GM23248 (cell line): ENCODE measurements around the gene PZP. TPM values are rescaled to one million over a fixed set of nuclear protein-coding genes. Genes with fewer than 3 reads are reported as not detected.

Source experiments
- DNase-seq: peaks from one replicate; pipeline ENCODE4 v3.0.0-alpha.2; 2015
- H2AFZ ChIP-seq: fragments of 200-600 bp; sonication (generic); 2 replicates; pipeline ENCODE4 v1.6.1; 2016; ENCODE audit warnings: antibody characterized with exemption
- H3F3A ChIP-seq: fragments of 200-600 bp; sonication (generic); 2 replicates; pipeline ENCODE4 v1.6.1; 2016; ENCODE audit warnings: mild to moderate bottlenecking, antibody characterized with exemption, mixed run types; ENCODE audit not compliant: insufficient read depth
- H3K27ac ChIP-seq: fragments of 200-600 bp; sonication (generic); 2 replicates; pipeline ENCODE4 v1.5.1; 2016; ENCODE audit warnings: mild to moderate bottlenecking
- H3K27me3 ChIP-seq: fragments of 200-600 bp; sonication (generic); replicated peaks from 2 replicates; pipeline ENCODE4 v1.6.1; 2016; ENCODE audit warnings: mild to moderate bottlenecking; ENCODE audit not compliant: insufficient read depth
- H3K36me3 ChIP-seq: fragments of 200-600 bp; sonication (generic); 2 replicates; pipeline ENCODE4 v1.6.1; 2016; ENCODE audit warnings: low read depth, mild to moderate bottlenecking
- H3K4me1 ChIP-seq: fragments of 200-600 bp; sonication (generic); 2 replicates; pipeline ENCODE4 v1.6.1; 2016; ENCODE audit warnings: mild to moderate bottlenecking; ENCODE audit not compliant: insufficient read depth
- H3K4me2 ChIP-seq: fragments of 200-600 bp; sonication (generic); one replicate; pipeline ENCODE4 v1.6.1; 2016; ENCODE audit warnings: mild to moderate bottlenecking; ENCODE audit not compliant: unreplicated experiment
- H3K4me3 ChIP-seq: fragments of 200-600 bp; sonication (generic); 2 replicates; pipeline ENCODE4 v1.5.1; 2016; ENCODE audit warnings: mild to moderate bottlenecking
- H3K79me2 ChIP-seq: fragments of 200-600 bp; sonication (generic); 2 replicates; pipeline ENCODE4 v1.6.1; 2016; ENCODE audit warnings: mild to moderate bottlenecking; ENCODE audit not compliant: insufficient read depth
- H3K9ac ChIP-seq: fragments of 200-600 bp; sonication (generic); 2 replicates; pipeline ENCODE4 v1.6.1; 2016; ENCODE audit warnings: mild to moderate bottlenecking
- H3K9me2 ChIP-seq: fragments of 200-600 bp; sonication (generic); 2 replicates; pipeline ENCODE4 v1.6.1; 2016; ENCODE audit warnings: mixed run types, mild to moderate bottlenecking, moderate library complexity; ENCODE audit not compliant: insufficient read depth
- H3K9me3 ChIP-seq: fragments of 200-600 bp; sonication (generic); one replicate; pipeline ENCODE4 v1.6.1; 2017; ENCODE audit warnings: low read depth
- H4K20me1 ChIP-seq: fragments of 200-600 bp; sonication (generic); 2 replicates; pipeline ENCODE4 v1.6.0; 2016; ENCODE audit not compliant: insufficient read depth
- EZH2 ChIP-seq: fragments of 200-600 bp; sonication (generic); IDR thresholded peaks from 2 replicates; pipeline ENCODE4 v1.6.1; 2018; ENCODE audit warnings: antibody characterized with exemption, mild to moderate bottlenecking; ENCODE audit not compliant: insufficient read depth, poor library complexity, severe bottlenecking
- EZH2phosphoT487 ChIP-seq: fragments of 200-600 bp; sonication (generic); IDR thresholded peaks from 2 replicates; pipeline ENCODE4 v1.6.1; 2018; ENCODE audit warnings: antibody characterized with exemption, moderate library complexity, mild to moderate bottlenecking, low read depth; ENCODE audit not compliant: insufficient read depth
- WGBS, 2 experiments: methylation state at CpG; one replicate each; pipeline ENCODE4 v1.1.6; 2015 to 2017; ENCODE audit warnings: low lambda C conversion rate in 2 of 2, low coverage in 1 of 2; ENCODE audit errors: missing lambda C conversion rate in 2 of 2; 5-methylcytosine and 5-hydroxymethylcytosine counted together
- in situ Hi-C: fragments of 300-500 bp; cut with MboI; formaldehyde crosslinking; loops from 2 replicates; pipeline ENCODE4 v1.15.0; 2020
- polyA plus RNA-seq: library from polyadenylated mRNA; unstranded; fragments of >200 nt; fragmentation: Nextera tagmentation; extraction: Ambion mirVana; gene quantifications from 2 replicates; pipeline ENCODE4 v1.2.1, GENCODE V29; 2016
- total RNA-seq: library from RNA; depleted of rRNA; stranded (reverse); fragments of >200 nt; shearing (Covaris generic); gene quantifications from 2 replicates; pipeline ENCODE4 v1.2.3, GENCODE V29; 2014

The PZP gene
- total and polyA plus RNA-seq, 2 experiments from 2014 or later: not detected

- H4K20me1 ChIP-seq: no peaks in the 10 kb centered on the region
- no peaks in the 10 kb centered on the region; the same call in 1 of the 2 replicates for H3K9me2 ChIP-seq
- no peak overlapping the region for H3K9ac ChIP-seq
- no peaks in the 10 kb centered on the region for H3K9me3 ChIP-seq
- no peak for DNase-seq
- H3K4me1 ChIP-seq: no peaks in the 10 kb centered on the region
- no peak for TF ChIP-seq EZH2phosphoT487
- no peak for TF ChIP-seq EZH2
- no peak overlapping the region for H3K4me2 ChIP-seq
- H3K4me3 ChIP-seq: no peak overlapping the region
- in situ Hi-C loops: no loop called here
- WGBS, 2 experiments: 24 to 29% methylated on average over 1 of the region's 1 CpG
- no peak overlapping the region for H3K27ac ChIP-seq
- H3K79me2 ChIP-seq: no peaks in the 10 kb centered on the region
- no peaks in the 10 kb centered on the region for H3K27me3 ChIP-seq
- no peaks in the 10 kb centered on the region for H3K36me3 ChIP-seq
- H3F3A ChIP-seq: no peaks in the 10 kb centered on the region
- no peak overlapping the region for H2AFZ ChIP-seq
Measured at GRCh38 chr12:9211687-9212086, 3.5 kb upstream of the PZP start.

GRCh38 chr12:9204380-9204779, 3.8 kb downstream of the PZP start:
- no peaks in the 10 kb centered on the region for H3K36me3 ChIP-seq
- H3K27me3 ChIP-seq: no peaks in the 10 kb centered on the region
- H3K4me1 ChIP-seq: no peaks in the 10 kb centered on the region
- TF ChIP-seq EZH2phosphoT487 (no peak), EZH2 (no peak)
- no peaks in the 10 kb centered on the region for H3K9me2 ChIP-seq
- no peak overlapping the region for H3K4me3 ChIP-seq
- in situ Hi-C loops: no loop called here
- H4K20me1 ChIP-seq: no peaks in the 10 kb centered on the region
- H3K9me3 ChIP-seq: no peaks in the 10 kb centered on the region
- H2AFZ ChIP-seq: no peak overlapping the region
- no peak overlapping the region for H3K27ac ChIP-seq
- WGBS, 2 experiments: 24 to 30% methylated on average over 3 of the region's 3 CpGs
- DNase-seq: no peak
- H3F3A ChIP-seq: no peaks in the 10 kb centered on the region
- H3K4me2 ChIP-seq: no peak overlapping the region
- no peaks in the 10 kb centered on the region for H3K79me2 ChIP-seq
- H3K9ac ChIP-seq: no peak overlapping the region

GRCh38 chr12:9198012-9198411, 10.2 kb downstream of the PZP start:
- H3K9me3 ChIP-seq: no peaks in the 10 kb centered on the region
- no peak overlapping the region for H3K27ac ChIP-seq
- H4K20me1 ChIP-seq: no peaks in the 10 kb centered on the region
- H3K9ac ChIP-seq: no peak overlapping the region
- H3K9me2 ChIP-seq: no peaks in the 10 kb centered on the region
- no peaks in the 10 kb centered on the region for H3F3A ChIP-seq
- TF ChIP-seq EZH2phosphoT487 (no peak), EZH2 (no peak)
- H3K27me3 ChIP-seq: no peaks in the 10 kb centered on the region
- no peak overlapping the region for H3K4me2 ChIP-seq
- DNase-seq: no peak
- H2AFZ ChIP-seq: no peak overlapping the region
- H3K4me3 ChIP-seq: no peak overlapping the region
- no peaks in the 10 kb centered on the region for H3K4me1 ChIP-seq
- in situ Hi-C loops: no loop called here
- no peaks in the 10 kb centered on the region for H3K79me2 ChIP-seq
- H3K36me3 ChIP-seq: no peaks in the 10 kb centered on the region

GRCh38 chr12:9184276-9184675, 23.9 kb downstream of the PZP start:
- no peak overlapping the region for H3K4me3 ChIP-seq
- TF ChIP-seq EZH2 (no peak), EZH2phosphoT487 (no peak)
- no peaks in the 10 kb centered on the region for H3K27me3 ChIP-seq
- WGBS, 2 experiments: 35 to 51% methylated on average over 3 of the region's 3 CpGs
- in situ Hi-C loops: no loop called here
- no peak overlapping the region for H3K9ac ChIP-seq
- no peak overlapping the region for H3K4me2 ChIP-seq
- H3K9me2 ChIP-seq: no peaks in the 10 kb centered on the region
- no peaks in the 10 kb centered on the region for H3K36me3 ChIP-seq
- DNase-seq: no peak
- H3K4me1 ChIP-seq: no peaks in the 10 kb centered on the region
- H2AFZ ChIP-seq: no peak overlapping the region
- H4K20me1 ChIP-seq: no peaks in the 10 kb centered on the region
- no peaks in the 10 kb centered on the region for H3F3A ChIP-seq
- no peaks in the 10 kb centered on the region for H3K9me3 ChIP-seq
- H3K79me2 ChIP-seq: no peaks in the 10 kb centered on the region
- H3K27ac ChIP-seq: no peak overlapping the region

- Histone ChIP-seq H3K4me2 (no peak overlapping the region), H3F3A (no peaks in the 10 kb centered on the region)
- WGBS, 2 experiments: 18 to 29% methylated on average over 4 of the region's 4 CpGs
Measured at GRCh38 chr12:9180810-9181209, 27.4 kb downstream of the PZP start.

More at GRCh38 chr12:9180810-9181209, 27.4 kb downstream of the PZP start:
- no peak for DNase-seq
- Histone ChIP-seq H3K4me1 (no peaks in the 10 kb centered on the region), H3K9ac (no peak overlapping the region), H3K27ac (no peak overlapping the region), H3K4me3 (no peak overlapping the region), H2AFZ (no peak overlapping the region), H3K9me2 (no peaks in the 10 kb centered on the region), H3K36me3 (no peaks in the 10 kb centered on the region), H4K20me1 (no peaks in the 10 kb centered on the region), H3K27me3 (no peaks in the 10 kb centered on the region), H3K79me2 (no peaks in the 10 kb centered on the region), H3K9me3 (no peaks in the 10 kb centered on the region)
- in situ Hi-C loops: no loop called here
- TF ChIP-seq EZH2 (no peak), EZH2phosphoT487 (no peak)
